Right ventricle myocardium inferior (tissue), 1 donor: ENCODE measurements around the gene GDPD4. TPM values are rescaled to one million over a fixed set of nuclear protein-coding genes. Genes with fewer than 3 reads are reported as not detected.
A peak's percentile ranks its signal among the peaks of the same experiment; 100 is the strongest.

Source experiments
- ATAC-seq: fragments of 200-7000 bp; cut with Tn5 transposase; one replicate; pipeline ENCODE4 v1.9.1; 2020; ENCODE audit warnings: mild to moderate bottlenecking, moderate library complexity
- DNase-seq: peaks from one replicate; pipeline ENCODE4 v3.0.0; 2021; ENCODE audit errors: missing footprints
- intact Hi-C: fragments of 100-400 bp; cut with DNase I; formaldehyde crosslinking; loops from one replicate; pipeline ENCODE4 v1.11.0; 2022
- total RNA-seq: library from RNA; stranded (reverse); fragmentation: NEBNext Ultra II Directional; extraction: Animal tissue kit (Norgen Biotek cat#: 25700); gene quantifications from one replicate; pipeline ENCODE4 v1.2.1, GENCODE V29; 2021
- donor health status: DM: no; HTN: yes; CAD: no; lungs with severe emphysema.

GDPD4 gene
- total RNA-seq, 1 donor from 2014 or later, result not detected

- ATAC-seq, result no peak
- DNase-seq, result no peak
- intact Hi-C loops, result no loop called here
Observed at GRCh38 chr11:77170107-77170506, 131.4 kb downstream of the GDPD4 start.

GRCh38 chr11:77167791-77168190 is 133.7 kb downstream of the GDPD4 start:
- intact Hi-C loops, result no loop called here
- DNase-seq (peak; percentile 58), ATAC-seq (no peak)

DNA sequence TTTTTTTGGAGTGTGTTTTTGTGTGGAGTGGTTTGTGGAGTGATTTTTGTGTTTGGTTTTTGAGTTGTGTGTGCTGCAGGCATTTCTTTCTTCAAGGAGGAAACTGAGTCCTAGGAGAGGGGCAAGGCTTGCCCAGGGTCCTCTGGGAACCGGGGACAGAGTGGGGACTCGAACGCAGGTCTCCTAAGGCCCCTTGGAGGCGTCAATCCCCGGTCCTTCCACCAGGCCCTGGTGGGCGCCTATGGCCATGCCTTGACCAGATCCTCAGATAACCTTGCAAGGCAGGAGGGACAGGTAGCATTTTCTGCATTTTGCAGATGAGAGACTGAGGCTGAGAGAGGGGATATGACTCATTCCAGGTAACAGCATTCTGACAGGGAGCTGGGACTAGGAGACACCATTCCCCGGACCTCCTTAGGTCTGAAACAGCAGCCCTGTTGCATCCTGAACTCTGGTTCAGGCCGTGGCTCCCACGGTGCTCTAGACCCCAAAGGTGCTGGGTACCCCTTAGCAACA is 134.3 kb downstream of the GDPD4 start:
- ATAC-seq, result no peak
- intact Hi-C loops, result no loop called here
- DNase-seq, result peak; percentile 54

Other genes with a start within 250 kb of the GDPD4 start
- 3.7 TPM for gene CAPN5, start 234.7 kb downstream of the GDPD4 start, total RNA-seq
- gene OMP, start 198.8 kb downstream of the GDPD4 start, total RNA-seq, result not detected
- gene MYO7A, start 173.4 kb downstream of the GDPD4 start, total RNA-seq, result 7.0 TPM
- gene PAK1, start 172.4 kb upstream of the GDPD4 start, total RNA-seq, result 10.1 TPM